ENCODE results near the gene GPATCH4.

- no peak for TF ChIP-seq CTCF (IDR thresholded peaks at IDR 0.05)
- TF ChIP-seq EZH2 (IDR thresholded peaks at IDR 0.05; ENCODE audit: borderline replicate concordance, insufficient read depth, low read depth, low read length, poor library complexity, severe bottlenecking): peak; percentile 44
Observed at GRCh38 chr1:156642265-156643048, 41.2 kb upstream of the GPATCH4 start.
